ENCODE data around the gene SLC6A20.
A peak's percentile ranks its signal among the peaks of the same experiment; 100 is the strongest.

DNA sequence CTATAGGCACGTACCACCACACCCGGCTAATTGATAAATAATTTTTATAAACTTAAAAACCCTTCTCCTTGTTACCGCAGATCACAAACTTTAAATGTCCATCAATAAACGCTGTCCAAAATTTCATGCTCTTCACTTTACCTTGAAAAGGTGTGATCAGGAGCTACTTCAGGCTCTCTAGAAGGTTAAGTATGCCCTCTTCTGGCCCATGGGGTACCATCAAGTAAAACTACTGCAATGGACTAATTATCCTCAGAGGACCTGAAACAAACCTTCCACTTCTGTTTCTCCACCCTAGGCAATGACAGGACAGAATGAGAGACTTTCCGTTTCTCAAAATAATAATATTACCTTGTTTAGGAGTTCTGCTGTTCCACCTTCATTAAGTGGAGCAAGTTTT, 36.4 kb upstream of the SLC6A20 start:
- TF ChIP-seq CTCF (conservative IDR thresholded peaks at IDR 0.05; ENCODE audit: low read depth in 2 of 2): peak; percentile 51 to 71
- no peak for TF ChIP-seq EZH2 (IDR thresholded peaks at IDR 0.05; ENCODE audit: low read depth, unreplicated experiment)
- TF ChIP-seq POLR2AphosphoS5 (IDR thresholded peaks at IDR 0.05; ENCODE audit: low read depth): no peak
- TF ChIP-seq JUNB (IDR thresholded peaks at IDR 0.05; ENCODE audit: unreplicated experiment): no peak
- no peak for TF ChIP-seq CREB1 (CRISPR knock-in tag; IDR thresholded peaks at IDR 0.05; ENCODE audit: low read depth)
- TF ChIP-seq STAT1 (IDR thresholded peaks at IDR 0.05; ENCODE audit: unreplicated experiment): no peak
- TF ChIP-seq ZNF114 (CRISPR knock-in tag; IDR thresholded peaks at IDR 0.05): no peak
- no peak for TF ChIP-seq EZH2phosphoT487 (IDR thresholded peaks at IDR 0.05; ENCODE audit: unreplicated experiment)
- TF ChIP-seq REST (IDR thresholded peaks at IDR 0.05; ENCODE audit: unreplicated experiment): no peak
- TF ChIP-seq NANOG (IDR thresholded peaks at IDR 0.05; ENCODE audit: borderline replicate concordance): no peak
